Retinal pigment epithelial cell (primary cell): ENCODE measurements around the gene MOB1A.

Source experiments
- DNase-seq: peaks from one replicate; pipeline ENCODE4 v3.0.0-alpha.2; 2010; ENCODE audit warnings: low read depth
- H3K4me3 ChIP-seq: 2 replicates; pipeline ENCODE4 v1.5.1; 2011; ENCODE audit warnings: mild to moderate bottlenecking, low read length, control low read depth, moderate library complexity
- CTCF ChIP-seq: conservative IDR thresholded peaks from 2 replicates; pipeline ENCODE4 v1.5.1; 2011; ENCODE audit warnings: low read depth, low read length, control low read depth, inconsistent platforms

MOB1A gene

GRCh38 chr2:74119339-74119738, 59.3 kb downstream of the MOB1A start:
- no peak for DNase-seq
- H3K4me3 ChIP-seq = no peak overlapping the region
- peak; percentile 17 for TF ChIP-seq CTCF

DNA sequence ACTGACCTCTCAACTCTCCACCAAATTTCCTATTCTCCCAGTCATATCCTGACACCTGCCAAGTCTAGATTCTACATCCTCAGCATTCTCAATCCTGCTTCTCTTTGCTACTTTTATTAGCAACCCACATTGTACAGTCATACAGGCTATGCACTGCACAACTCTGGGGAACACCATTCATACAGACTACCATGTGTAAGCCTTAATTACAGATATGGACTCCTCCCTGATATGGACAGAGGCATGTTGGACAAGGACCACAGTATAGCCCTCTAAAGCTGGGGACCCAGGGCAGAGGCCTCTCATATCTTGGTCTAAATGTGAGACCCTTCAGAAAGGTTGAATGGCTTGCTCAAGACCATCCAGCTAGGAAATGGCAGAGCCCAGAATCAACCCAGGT, 67.3 kb downstream of the MOB1A start:
- no peak overlapping the region for H3K4me3 ChIP-seq
- DNase-seq = no peak
- TF ChIP-seq CTCF = no peak

GRCh38 chr2:74110537-74110936, 68.1 kb downstream of the MOB1A start:
- no peak overlapping the region for H3K4me3 ChIP-seq
- DNase-seq = no peak
- TF ChIP-seq CTCF = no peak

DNA sequence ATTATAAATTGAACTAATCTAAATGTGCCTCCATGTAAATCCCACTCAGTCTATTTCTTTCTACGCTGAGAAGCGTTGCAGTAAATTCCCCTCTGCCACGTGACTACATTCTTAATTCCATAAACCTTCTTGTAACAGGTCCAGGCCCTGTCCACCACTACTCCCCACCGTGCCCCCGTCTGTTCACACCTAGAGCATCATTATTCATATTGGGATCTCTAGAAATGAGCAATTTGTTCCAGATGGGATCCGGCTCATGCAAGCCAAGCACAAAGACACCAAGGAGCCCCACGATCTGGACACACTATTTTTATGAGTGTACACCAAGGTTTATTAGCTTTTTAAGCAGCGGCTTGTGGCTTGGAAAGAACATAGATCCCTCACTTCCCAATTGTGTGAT, 69.1 kb downstream of the MOB1A start:
- no peak for DNase-seq
- TF ChIP-seq CTCF = no peak
- no peak overlapping the region for H3K4me3 ChIP-seq

DNA sequence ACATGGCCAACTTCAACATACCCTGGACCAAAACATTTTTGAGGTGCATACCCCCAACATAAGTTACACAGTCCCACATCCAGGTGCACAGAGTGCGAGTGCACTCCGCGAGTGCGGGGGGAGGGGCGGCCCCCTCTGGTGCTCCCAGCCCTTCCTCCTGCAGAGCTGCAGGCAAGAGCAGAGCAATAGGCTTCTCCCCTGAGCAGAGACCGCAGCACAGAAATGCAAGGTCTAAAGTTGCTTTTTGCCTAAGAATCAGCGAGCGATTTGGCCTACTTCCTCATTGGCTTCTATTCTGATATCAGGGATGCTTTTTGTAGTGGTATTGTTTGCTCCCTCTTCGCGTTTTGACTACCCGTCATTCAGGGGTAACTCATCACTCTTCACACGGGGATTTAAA, 71.6 kb downstream of the MOB1A start:
- no peak for TF ChIP-seq CTCF
- no peak for DNase-seq
- H3K4me3 ChIP-seq = no peak overlapping the region

- no peak overlapping the region for H3K4me3 ChIP-seq
- no peak for TF ChIP-seq CTCF
- no peak for DNase-seq
Observed at GRCh38 chr2:74105413-74105812, 73.3 kb downstream of the MOB1A start.

GRCh38 chr2:74104839-74105238, 73.8 kb downstream of the MOB1A start:
- no peak overlapping the region for H3K4me3 ChIP-seq
- DNase-seq = no peak
- peak; percentile 20 for TF ChIP-seq CTCF
